Activated CD8-positive, alpha-beta memory T cell treated with anti-CD3 and anti-CD28 coated beads, Interleukin-2, amount 50 U/mL, for 1 hour (primary cell): ENCODE measurements around the gene MYO5C.

Experiments
- DNase-seq: peaks from one replicate; pipeline ENCODE4 v3.0.0-alpha.2; 2020; ENCODE audit errors: extremely low read depth

MYO5C gene

DNA sequence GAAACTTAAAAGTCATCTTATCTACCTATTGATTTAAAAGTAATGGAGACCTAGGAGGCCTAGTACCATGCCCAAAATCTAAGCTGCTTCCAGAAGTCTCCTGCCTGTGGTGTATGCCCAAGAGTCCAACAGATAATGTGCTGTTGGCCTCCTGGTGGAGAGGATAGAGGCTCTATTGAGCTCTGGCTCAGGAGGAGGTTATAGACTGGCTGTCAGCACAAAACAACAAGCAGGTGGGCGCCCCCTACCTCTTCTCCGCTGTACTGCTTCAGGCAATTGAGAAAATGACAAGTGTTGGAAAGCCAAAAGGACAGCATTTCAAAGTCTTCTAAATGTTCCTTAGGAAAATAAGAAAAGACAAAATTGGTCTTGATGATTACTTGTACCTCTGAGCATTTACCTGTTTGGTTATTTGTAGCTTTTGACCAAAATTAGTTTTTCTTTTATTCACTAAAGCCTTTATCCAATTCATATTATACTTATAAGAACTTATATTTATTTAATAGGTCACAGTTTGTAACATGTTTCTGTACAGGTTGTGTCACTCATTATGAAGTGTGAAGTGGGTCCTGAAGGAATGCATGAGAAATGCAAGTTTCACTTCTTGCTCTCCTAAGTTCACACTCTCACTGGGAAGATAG lies 87.2 kb downstream of the MYO5C start:
- peak; percentile 25 for DNase-seq

DNA sequence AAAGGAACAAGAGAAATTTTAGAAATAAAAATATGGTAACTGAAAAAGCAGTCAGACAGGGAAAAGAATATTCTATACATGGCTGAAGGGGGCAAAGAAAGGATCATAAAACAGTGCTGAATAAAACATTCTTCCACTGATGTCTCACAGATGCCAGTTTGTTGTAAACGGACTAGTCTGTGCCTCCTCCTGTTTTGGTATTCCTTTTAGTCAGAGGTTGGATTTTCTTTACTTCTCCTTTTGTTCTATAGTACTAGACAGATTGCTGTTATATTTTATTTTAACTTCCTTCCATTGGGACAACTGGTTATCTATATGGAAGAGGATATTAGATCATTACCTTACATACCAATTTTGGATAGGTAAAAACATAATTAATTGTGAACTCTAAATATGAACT lies 88.4 kb downstream of the MYO5C start:
- DNase-seq, result no peak

DNA sequence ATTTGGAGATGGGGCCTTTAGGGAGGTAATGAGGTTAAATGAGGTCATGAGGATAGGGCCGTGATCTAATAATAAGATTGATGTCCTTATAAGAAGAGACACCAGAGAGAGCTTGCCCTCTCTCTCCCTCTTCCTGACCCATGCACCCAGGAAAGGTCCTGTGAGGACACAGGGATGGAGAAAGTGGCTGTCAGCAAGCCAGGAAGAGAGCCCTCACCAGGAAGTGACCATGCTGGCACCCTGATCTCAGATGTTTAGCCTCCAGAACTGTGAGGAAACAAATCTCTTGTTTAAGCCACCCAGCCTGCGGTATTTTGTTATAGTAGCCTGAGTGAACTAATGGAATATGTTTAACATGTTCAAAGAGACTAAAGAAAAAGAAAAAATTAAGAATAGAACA lies 89.2 kb downstream of the MYO5C start:
- DNase-seq, result no peak

DNA sequence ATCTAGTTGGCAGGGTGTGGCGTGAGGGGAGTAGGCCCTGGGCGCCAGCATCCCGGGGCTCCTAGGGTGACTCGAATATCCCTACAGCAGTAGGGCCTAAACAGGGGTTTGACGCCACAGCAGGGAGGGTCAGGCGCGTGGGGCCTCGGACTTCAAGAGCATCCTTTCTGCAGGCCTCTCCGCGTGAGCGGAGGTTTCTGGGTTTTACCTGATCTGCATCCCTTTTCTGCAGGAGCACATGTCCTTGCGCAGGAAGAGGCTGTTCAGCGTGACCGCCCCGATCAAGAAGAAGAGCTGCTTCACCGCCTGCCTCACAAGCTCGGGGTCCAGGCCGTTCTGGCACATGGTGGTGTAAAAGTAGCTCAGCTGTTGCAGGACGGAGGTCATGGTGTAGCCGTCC lies 90.9 kb downstream of the MYO5C start:
- no peak for DNase-seq

DNA sequence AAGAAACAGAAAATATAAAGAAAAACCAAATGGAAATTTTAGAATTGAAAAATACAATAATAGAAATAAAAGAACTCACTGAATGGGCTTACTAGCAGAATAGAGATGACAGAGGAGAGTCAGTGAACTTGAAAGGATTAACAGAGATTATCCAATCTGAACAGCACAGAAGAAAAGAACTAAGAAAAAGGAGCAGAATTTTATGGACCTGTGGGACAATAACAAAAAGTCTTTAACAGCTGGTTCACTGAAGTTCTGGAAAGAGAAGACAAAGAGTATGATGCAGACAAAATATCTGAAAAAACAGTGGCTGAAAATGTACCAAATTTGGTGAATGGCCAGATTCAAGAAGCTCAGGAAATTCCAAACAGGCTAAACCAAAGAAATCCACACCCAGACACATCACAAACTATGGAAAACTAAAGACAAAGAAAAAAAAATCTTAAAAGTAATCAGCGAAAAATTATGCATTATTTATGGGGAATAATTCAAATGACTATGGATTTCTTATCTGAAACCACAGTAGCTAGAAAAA lies 94.7 kb downstream of the MYO5C start:
- no peak for DNase-seq

DNA sequence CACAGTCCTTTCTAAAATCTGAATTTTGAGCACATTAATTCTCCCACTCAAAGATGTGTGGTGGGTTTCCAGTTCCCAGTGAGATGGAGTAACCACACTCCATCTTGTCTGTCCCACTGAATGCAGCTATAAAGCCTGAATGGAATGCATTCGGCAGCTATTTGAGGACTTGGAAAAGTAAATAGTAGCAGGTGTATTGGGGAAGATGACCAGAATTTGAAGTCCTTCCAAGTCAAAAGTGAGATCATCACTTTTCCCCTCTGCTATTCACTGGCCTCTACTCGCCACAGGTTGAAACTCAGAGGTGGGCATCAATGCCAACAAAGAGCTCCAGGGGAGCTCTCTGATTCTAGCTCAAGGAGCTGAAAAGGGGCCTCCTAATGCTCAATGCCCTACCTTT lies 96.3 kb downstream of the MYO5C start:
- DNase-seq, result no peak

DNA sequence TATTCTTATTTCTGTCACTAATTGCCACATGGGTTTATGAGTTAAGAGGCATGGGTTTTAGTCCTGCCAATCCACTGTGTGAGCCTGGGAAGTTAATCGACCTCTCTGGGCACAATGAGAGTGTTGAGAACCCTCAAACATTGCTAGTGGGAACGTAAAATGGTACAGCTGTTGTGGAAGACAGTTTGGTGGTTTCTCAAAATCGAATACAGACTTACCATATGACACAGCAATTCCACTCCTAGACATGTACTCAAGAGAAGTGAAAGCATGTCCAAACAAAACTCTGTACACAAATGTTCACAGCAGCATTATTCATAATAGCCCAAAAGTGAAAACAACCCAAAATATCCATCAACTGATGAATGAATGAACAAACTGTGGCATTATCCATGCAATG lies 98.7 kb downstream of the MYO5C start:
- DNase-seq, result no peak

DNA sequence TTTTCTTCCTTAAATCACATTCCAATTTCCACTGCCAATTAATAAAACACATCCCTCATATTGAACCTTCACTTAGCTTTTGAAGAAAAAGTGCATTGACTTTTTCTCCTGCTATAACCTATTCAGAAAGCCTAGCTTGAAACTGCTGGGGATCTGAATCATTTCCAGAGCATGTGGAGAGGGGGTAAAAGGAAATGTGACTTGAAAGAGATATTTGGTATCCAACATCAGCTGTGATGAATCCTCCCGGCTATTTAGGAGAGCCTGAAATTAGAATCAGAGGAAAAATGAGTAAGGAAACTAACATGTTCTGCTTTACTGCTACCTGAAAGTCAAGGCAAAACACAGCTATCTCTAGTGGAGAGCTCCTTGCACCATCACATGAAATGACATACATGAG lies 101.8 kb downstream of the MYO5C start:
- DNase-seq, result no peak

DNA sequence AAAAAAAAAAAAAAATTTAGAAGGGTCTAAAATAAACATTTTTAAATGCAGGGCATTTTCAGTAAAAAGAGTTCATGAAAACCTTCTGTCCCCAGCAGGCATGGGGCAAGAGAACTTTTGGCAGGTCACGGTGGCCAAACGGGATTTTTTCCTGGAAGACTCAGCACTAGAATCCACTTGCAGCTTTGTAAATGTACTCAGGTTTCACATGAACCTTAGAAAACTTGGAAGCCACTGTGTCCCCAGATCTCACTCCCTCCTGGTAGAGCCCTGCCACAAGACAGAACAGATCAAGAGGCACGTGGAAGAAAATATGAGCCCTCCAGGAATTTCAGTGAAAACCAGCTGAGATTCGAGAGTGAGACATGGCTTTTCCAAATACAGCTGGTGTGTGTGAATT lies 102.3 kb downstream of the MYO5C start:
- DNase-seq, result no peak

DNA sequence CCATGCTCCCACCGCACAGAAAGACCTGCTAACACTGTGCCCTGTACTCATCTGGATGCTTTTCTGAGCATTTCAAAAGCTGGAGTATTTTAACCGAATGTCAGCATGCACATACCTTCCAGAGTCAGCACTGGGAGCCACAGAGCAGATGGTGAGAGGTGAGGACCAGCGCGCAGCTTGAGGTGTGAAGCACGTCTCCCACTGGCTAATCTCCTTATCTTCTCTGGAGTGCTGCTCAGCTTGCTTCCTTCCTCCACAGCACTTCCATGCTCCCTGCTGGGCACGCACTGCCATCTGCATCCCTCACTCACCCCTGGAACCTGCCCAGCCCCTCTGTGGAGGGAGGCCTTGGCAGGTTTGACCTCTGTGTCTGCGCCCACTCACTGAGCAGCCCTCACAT lies 104.4 kb downstream of the MYO5C start, which contains the start of gene GNB5:
Gene GNB5, minus strand, starts transcription at position 186 of the 400 bp plus-strand sequence. CDS start 6,716 bp downstream, outside the sequence.
- DNase-seq, result no peak

DNA sequence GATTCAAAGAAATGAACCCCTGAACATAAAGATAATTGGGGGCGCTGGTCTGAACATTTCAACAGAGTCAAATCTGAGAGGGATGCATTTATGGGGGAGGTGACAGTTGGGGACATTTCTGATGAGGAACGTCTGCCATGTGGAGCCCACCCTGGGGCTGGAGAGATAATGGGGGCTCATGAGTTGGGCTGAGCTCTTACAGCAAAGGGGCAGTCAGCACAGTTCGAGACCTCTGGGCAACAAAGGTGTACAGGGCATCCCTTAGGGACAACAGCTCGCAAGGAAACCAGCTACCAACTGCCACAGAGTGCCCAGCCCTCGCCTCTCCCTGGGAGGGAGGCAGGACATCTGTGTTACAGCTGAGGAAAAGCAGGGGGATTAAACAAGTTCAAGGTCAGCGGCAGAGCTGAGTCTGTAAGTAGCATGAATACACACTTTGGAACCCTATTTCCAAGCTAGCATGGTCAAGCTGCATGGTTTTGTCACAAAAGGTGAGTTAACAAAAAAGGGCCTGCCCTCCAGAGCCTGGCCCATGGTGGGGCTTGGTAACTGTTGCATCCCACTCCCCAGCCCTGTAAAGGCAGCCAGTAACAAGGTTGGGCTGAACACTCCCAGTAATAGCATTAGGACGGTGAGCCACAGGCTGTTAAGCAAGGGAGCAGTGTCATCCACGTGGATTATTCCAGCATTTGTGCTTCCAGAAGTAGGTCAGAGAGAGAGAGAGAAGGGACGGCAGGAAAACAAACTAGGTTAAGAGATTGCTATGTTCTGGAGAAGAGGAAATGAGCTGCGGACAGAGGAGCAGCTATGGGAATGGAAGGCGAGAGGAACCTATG lies 108.7 kb downstream of the MYO5C start:
- no peak for DNase-seq

DNA sequence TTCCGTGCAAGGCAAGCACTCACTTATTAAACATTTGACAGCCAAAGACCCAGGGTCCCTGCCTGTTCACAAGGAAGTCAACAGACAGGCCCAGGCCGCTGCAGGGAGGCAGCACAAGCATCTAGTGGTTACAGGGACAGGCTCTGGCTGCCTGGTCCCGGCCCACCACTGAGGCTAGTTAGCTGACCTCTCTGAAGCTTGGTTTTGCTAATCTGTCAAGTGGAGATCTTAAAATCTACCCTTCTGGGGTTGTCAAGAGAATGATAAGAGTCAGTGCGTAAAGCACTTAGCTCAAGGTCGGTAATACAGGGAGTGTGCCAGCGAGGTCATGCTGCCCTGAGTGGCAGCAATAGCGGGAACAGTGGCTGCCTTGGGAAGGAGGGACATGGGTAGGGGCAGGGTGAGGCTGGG lies 110.4 kb downstream of the MYO5C start:
- no peak for DNase-seq

DNA sequence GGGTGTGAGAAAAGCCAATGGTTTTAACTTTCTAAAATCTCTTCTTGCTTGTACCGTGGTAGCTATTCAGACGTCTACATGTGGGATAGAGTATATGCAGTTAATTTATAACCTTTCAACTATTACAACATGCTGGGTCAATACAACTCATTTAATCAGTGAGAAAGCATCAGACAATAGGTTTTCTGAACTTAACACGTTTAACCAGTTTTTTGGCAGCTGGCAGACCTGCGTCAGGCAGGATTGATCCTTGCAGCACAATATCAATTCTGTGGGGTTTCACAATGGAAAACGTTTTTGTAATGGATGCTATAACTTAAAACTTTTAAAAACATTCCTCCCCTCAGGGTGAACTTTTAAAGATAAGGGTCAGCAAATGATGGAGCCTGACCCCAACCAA lies 110.9 kb downstream of the MYO5C start:
- DNase-seq, result no peak

DNA sequence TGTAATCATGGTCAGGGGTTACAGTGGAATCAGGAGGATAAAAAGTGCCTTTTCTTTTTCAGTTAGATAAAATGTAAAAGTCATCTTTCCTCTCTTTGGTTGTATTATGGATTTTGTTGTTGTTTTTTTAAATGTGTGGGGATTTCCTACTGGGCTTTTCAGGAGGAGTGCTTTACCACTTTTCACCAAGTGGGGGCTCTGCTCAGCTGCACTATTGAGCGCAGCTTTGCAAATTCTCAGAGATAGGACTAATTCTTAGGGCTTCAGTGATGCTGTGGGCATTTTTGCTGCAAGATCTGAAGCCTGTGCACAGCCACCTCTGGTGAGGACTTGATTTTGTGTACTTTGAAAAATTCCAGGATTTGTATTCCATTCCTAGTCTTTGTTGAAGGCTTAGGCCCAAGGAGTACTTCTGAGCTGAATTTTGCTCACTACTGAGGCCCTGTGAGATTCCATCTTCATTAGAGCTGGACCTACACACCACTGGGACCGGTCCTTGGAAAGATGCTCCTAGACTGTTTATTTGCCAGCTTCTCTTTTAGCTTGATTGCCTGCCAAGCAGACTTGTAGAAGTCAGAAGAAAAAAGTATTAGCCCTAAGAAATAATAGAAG lies 111.9 kb downstream of the MYO5C start:
- DNase-seq, result no peak

DNA sequence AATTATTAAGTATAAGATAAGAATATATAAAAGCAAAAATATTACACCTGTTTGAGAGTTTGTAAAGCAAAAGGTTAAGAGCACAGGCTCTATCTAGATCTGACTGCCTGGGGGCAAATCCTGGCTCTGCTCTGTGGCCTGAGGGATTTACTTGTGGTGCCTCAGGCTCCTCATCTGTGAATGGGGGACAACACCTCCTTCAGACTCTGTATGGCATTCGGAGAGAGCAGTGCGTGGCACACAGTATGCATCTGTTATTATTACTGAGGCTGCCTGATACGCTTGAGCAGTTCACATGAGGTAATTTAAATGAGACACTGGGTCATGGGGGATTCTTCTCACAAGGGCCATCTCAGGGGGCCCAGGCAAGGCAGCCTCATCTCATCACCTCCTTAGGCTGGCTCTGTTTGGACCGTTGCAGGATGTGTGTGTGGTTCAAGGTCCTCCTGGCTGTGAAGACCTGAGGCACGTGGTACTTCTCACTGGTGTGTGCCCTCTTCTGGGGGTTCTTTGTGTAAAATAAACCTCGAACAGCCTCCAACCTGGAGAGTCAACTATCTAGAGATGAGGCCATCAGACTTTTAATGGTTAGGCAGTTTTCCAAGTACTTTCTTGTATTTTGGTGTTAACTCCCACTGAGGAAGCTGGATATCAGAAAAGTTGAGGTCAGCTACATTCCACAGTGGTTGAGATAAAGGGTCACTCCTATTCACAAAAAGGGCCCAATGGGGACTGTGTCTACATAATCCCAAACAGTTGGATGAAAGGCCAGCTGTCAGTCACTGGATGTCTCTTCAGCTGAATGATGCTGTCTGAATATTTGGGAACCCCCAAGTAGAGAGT lies 113.4 kb downstream of the MYO5C start:
- no peak for DNase-seq

DNA sequence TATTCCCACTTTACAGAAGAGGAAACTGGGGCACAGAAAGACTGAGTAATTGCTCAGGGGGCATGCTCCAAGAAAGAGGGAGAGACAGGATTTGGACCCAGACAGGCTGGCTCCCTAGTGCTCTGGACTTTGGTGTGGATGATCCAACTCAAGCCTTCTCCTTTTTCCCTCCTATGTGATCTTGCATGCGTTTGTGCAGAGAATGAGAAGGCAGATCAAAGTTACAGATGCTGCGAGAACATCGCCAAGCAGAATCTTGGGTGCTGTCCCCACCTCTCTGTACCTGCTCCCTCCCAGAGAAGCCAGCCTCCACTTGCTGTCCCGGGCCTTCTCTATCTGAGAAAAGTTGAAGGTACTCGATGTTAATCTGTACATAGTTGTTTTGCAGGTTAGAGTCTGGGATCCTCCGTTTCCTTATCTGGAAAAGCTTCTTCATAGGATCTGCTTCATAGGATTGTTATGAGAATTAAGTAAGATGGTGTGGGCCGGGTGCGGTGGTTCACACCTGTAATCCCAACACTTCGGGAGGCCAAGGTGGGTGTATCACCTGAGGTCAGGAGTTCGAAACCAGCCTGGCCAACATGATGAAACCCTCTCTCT lies 114.7 kb downstream of the MYO5C start:
- no peak for DNase-seq

DNA sequence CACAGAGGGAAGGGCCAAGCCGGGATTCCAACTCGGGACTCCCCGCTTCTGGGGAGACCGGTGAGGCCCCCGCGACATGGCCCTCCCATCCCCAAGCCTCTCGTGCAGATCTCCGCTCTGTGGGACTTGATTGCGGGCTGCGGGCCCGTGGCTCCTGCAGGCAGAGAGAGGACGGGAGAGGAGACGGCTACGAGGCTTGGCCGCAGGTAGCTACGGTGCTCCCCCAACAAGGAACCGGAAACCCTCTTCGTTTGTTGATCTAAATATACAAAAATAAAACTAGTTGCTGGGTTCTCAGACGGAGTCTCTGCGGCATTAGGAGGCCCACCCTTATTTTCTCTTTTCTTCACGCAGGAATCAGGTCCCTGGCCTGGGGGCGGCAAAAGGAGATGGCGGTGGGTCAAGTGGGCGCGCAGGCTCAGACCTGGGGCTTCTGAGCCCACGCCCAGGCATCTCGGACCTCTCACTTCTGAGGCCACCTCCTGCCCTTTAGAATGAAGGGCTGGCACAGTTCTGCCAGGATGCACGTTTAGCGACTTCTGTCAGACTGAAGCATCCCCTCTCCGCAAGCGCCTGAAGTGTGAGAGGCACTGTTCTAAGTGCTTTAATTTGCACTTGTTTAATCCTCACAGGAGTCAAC lies 115.3 kb downstream of the MYO5C start:
- no peak for DNase-seq

DNA sequence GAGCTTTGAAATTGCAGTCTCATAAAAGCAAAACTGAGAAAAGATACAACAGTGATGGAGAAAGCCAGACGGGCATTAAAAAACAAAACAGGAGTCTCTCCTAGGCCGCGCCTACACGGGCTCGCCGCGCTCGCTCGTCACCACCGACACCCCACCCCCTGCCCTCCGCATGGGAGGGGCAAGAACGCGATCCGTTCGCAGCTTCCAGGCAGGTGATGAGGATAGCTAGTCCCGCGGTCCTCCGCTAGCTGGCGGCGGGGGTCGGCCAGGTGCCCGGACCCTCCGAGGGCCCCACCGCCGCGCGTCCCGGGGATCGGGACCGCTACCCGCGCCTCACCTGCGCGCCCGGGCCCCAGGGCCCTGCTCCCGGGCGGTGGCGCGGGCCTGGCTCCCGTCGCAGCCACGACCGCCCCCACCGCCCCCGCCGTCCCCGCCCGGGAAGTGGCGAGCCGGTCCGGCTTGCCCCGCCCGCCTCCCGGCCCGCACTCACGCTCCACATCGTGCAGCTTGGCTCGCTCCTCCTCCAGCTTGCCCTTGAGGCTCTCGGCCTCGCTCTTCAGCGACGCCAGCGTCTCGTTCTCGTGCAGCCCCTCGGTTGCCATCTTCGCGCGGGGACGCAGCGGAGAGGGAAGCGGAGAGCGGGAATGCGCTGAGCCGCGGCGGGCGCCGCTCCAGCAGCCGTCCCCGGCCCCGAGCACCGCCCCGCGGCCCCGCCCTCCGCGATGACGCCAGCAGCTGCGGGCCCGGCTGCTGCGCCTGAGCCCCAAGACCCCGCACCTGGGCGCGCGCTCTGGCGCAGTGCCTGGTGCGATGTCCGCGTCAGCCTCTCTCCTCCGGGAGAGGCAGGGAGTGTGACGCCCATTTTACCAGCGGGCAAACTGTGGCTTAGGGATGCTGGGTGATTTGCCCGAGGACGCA lies 116.1 kb downstream of the MYO5C start:
- DNase-seq, result no peak

DNA sequence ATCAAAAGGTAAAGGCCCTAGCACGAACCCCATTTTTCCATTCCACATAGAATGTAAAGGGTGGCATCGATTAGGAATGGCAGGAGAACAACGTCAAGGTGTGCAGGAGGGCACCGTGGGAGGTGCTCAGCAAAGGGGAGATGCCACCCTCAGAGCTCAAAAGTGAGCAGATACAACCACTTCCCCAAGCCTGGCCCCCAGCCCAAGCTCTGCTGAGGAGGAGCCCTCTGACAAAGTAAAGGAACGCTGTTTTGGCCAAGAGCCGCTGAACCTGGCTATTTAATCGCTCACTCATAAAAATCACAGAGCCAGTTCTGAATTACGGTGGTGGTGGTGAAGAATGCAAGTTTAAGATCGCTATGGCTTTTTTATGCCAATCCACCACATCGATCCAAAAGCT lies 116.8 kb downstream of the MYO5C start:
- DNase-seq, result no peak

DNA sequence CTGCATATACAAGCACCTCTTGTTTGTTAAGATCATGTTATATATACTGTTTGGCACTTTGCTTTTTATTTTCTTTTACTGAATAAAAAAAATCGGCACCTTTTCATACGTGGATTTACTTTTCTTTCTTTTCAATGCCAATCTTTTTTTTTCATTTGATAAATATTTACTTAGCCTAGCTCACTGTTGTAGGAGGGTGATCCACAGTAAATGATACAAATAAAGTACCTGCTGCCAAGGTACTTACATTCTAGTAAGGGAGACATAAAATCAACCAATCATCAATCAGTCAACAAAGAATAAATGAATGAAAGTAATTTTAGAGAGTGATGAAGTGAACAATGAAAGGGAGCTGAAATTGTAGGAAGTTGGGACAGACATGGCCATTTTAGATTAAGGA lies 122.7 kb downstream of the MYO5C start:
- no peak for DNase-seq
